Ishikawa (cell line): Measurements from ENCODE around the gene REPIN1.

ENCODE experiments used
- CEBPB ChIP-seq: IDR thresholded peaks from 2 replicates; pipeline ENCODE4 v1.6.1; 2012
- CREB1 ChIP-seq: IDR thresholded peaks from 2 replicates; pipeline ENCODE4 v1.6.1; 2012; ENCODE audit warnings: low read depth
- EGR1 ChIP-seq: IDR thresholded peaks from 2 replicates; pipeline ENCODE4 v1.6.1; 2012
- EP300 ChIP-seq: IDR thresholded peaks from 2 replicates; pipeline ENCODE4 v1.6.1; 2012; ENCODE audit warnings: borderline replicate concordance
- FOXM1 ChIP-seq: IDR thresholded peaks from 2 replicates; pipeline ENCODE4 v1.6.1; 2012; ENCODE audit warnings: low read depth, borderline replicate concordance
- NFIC ChIP-seq: IDR thresholded peaks from 2 replicates; pipeline ENCODE4 v1.6.1; 2012
- RAD21 ChIP-seq: IDR thresholded peaks from 2 replicates; pipeline ENCODE4 v1.6.1; 2012; ENCODE audit warnings: low read depth
- TAF1 ChIP-seq: IDR thresholded peaks from 2 replicates; pipeline ENCODE4 v1.6.1; 2012; ENCODE audit warnings: low read depth, mild to moderate bottlenecking
- TCF12 ChIP-seq: IDR thresholded peaks from 2 replicates; pipeline ENCODE4 v1.6.1; 2012; ENCODE audit warnings: low read depth
- TEAD4 ChIP-seq: IDR thresholded peaks from 2 replicates; pipeline ENCODE4 v1.6.1; 2012
- YY1 ChIP-seq: IDR thresholded peaks from 2 replicates; pipeline ENCODE4 v1.6.1; 2012; ENCODE audit warnings: low read depth
- ZBTB7A ChIP-seq: IDR thresholded peaks from 2 replicates; pipeline ENCODE4 v1.6.1; 2012; ENCODE audit warnings: low read depth
- TF ChIP-seq, protein P1 (sequence below): IDR thresholded peaks from 2 replicates; pipeline ENCODE4 v1.6.1; 2012; ENCODE audit warnings: low read depth, mild to moderate bottlenecking
- TF ChIP-seq, protein P2 (sequence below): IDR thresholded peaks from 2 replicates; pipeline ENCODE4 v1.6.1; 2012
- TF ChIP-seq, protein P3 (sequence below): IDR thresholded peaks from 2 replicates; pipeline ENCODE4 v1.6.1; 2012

REPIN1 gene

DNA sequence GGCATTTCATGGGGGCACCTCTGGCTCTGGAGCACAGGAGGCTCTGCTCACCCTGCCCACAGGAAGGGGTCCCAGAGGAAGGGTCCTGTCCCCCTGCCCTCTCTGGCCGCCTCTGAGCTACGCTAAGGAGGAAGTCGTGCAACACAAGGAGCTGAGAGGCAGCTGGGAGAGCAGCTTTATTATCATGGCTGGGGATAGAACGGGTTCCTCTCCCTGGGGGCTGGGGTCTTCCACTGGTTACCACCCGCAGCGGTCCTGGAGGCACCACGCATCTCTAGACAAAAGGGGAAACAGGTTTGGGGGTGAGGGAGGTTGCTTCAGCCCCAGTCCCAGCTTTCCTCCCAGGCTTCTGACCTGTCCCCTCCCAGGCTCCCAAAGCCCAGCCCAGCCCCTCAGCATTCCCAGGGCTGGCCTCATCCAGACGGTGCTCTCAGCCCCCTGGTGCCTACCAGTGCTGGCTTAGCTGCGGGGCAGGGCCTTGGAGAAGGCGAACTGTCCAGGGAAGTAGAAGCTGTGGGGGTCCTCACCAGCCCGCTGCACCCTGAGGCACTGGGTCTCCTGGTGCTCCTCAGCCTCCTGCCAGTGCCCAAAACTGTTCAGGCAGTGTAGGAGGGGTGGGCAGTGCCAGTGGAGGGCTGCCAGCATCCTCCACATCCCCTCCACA is 30.3 kb upstream of the REPIN1 start:
- TF ChIP-seq, protein P1, sequence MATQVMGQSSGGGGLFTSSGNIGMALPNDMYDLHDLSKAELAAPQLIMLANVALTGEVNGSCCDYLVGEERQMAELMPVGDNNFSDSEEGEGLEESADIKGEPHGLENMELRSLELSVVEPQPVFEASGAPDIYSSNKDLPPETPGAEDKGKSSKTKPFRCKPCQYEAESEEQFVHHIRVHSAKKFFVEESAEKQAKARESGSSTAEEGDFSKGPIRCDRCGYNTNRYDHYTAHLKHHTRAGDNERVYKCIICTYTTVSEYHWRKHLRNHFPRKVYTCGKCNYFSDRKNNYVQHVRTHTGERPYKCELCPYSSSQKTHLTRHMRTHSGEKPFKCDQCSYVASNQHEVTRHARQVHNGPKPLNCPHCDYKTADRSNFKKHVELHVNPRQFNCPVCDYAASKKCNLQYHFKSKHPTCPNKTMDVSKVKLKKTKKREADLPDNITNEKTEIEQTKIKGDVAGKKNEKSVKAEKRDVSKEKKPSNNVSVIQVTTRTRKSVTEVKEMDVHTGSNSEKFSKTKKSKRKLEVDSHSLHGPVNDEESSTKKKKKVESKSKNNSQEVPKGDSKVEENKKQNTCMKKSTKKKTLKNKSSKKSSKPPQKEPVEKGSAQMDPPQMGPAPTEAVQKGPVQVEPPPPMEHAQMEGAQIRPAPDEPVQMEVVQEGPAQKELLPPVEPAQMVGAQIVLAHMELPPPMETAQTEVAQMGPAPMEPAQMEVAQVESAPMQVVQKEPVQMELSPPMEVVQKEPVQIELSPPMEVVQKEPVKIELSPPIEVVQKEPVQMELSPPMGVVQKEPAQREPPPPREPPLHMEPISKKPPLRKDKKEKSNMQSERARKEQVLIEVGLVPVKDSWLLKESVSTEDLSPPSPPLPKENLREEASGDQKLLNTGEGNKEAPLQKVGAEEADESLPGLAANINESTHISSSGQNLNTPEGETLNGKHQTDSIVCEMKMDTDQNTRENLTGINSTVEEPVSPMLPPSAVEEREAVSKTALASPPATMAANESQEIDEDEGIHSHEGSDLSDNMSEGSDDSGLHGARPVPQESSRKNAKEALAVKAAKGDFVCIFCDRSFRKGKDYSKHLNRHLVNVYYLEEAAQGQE = no peak
- TF ChIP-seq YY1 (no peak), NFIC (no peak), EGR1 (no peak), ZBTB7A (no peak)
- TF ChIP-seq, protein P2, sequence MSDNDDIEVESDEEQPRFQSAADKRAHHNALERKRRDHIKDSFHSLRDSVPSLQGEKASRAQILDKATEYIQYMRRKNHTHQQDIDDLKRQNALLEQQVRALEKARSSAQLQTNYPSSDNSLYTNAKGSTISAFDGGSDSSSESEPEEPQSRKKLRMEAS = no peak

DNA sequence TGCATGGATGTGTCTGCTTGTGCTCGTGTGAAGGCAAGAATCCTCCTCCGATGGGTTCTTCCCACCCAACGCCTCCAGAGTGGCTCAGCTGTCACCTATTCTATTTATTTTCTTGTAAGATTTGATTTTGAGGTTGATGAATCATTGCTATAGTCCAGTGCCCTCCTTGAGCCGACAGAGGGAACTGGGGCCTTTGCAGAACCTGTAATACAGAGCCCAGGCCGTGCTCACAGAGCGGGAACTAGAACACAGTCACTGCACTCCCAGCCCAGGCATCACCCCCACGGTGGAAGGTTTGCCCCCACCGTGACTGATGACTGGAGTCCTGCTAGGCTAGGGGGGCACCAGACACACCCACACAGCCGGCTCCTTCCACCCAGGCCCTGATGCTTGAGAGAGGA is 29.2 kb upstream of the REPIN1 start:
- TF ChIP-seq NFIC (no peak), TAF1 (no peak), CEBPB (no peak), TEAD4 (no peak), FOXM1 (no peak), TCF12 (no peak), YY1 (no peak), CREB1 (no peak), EGR1 (no peak)
- TF ChIP-seq, protein P1 = no peak

DNA sequence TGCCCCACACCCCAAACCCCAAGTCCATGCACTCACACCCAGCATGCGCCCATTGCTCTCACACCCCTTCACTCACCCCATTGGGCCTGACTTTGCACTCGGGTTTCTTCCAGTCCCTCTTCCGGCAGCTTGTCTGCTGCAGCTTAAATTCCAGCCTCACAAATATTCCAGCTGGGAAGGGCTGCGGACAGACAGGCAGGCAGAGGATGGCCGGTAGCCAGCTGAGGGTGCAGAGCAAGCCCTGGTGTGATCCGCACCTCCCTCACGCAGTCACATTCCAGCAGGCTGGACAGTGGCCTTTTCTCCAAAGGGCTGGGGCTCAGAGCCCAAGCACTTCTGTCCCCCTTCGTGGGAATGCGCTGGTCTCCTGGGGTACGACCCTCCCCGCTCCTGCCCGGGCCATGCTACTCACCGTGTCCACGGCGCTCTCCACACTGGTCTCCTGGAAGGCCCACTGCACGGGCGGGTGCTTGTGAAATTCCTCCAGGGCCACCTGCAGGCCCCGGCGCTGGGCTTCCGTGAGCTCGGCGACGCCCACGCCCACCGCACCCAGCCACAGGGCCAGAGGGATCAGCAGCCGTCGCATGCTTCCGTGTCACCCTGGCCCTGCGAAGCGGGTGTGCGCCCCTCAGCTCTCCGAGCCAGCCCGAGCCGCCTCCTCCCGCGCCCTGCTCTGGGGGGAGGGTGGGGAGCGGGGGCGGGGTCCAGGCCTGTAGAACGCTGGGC is 28.4 kb upstream of the REPIN1 start:
- TF ChIP-seq, protein P1 = peak; percentile 65
- TF ChIP-seq FOXM1 = no peak
- TF ChIP-seq CEBPB = no peak
- peak; percentile 62 for TF ChIP-seq NFIC
- no peak for TF ChIP-seq YY1
- TF ChIP-seq EGR1 = peak; percentile 65
- no peak for TF ChIP-seq ZBTB7A
- no peak for TF ChIP-seq CREB1
- TF ChIP-seq, protein P3, sequence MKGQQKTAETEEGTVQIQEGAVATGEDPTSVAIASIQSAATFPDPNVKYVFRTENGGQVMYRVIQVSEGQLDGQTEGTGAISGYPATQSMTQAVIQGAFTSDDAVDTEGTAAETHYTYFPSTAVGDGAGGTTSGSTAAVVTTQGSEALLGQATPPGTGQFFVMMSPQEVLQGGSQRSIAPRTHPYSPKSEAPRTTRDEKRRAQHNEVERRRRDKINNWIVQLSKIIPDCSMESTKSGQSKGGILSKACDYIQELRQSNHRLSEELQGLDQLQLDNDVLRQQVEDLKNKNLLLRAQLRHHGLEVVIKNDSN = no peak
- no peak for TF ChIP-seq RAD21
- no peak for TF ChIP-seq EP300
- peak; percentile 75 for TF ChIP-seq TEAD4
- TF ChIP-seq TAF1 = no peak
- TF ChIP-seq TCF12 = no peak
- TF ChIP-seq, protein P2 = peak; percentile 42; the same call in 1 of the 2 replicates

DNA sequence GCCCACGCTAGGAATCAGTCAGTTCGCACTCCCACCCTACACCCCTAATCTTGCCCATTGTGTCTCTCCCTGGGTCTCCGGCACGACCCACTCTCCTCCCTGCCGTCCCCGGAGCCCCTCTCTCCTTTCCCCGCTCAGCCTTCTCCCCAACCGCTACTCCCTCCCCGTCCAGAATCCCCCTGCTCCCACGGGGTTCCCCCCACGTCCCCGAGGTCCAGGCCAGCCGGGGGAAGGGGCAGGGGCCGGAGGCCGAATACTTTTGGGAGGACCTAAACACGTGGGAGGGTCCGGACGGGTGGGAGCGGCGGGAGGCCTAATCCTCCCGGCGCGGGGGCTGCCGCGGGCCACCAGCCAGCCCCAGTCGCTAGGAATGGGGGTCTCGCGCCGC is 27.8 kb upstream of the REPIN1 start:
- TF ChIP-seq YY1 (no peak), EGR1 (no peak), TEAD4 (no peak), CEBPB (no peak), ZBTB7A (no peak), RAD21 (no peak), FOXM1 (no peak), TCF12 (no peak), NFIC (no peak), TAF1 (no peak), EP300 (no peak), CREB1 (no peak)
- TF ChIP-seq, protein P1 = no peak
- TF ChIP-seq, protein P2 = no peak
- TF ChIP-seq, protein P3 = no peak
